Esophagus muscularis mucosa (tissue), 3 donors: ENCODE measurements around the gene CAP2.

Experiments used
- EP300 ChIP-seq: sonication (generic); formaldehyde crosslinking; IDR thresholded peaks from one replicate; pipeline ENCODE4 v1.6.1; 2017; ENCODE audit warnings: antibody characterized with exemption
- POLR2AphosphoS5 ChIP-seq, 2 donors: sonication (generic); formaldehyde crosslinking; IDR thresholded peaks; one replicate each; pipeline ENCODE4 v1.6.1; 2017; ENCODE audit warnings: antibody characterized with exemption in 2 of 2

DNA sequence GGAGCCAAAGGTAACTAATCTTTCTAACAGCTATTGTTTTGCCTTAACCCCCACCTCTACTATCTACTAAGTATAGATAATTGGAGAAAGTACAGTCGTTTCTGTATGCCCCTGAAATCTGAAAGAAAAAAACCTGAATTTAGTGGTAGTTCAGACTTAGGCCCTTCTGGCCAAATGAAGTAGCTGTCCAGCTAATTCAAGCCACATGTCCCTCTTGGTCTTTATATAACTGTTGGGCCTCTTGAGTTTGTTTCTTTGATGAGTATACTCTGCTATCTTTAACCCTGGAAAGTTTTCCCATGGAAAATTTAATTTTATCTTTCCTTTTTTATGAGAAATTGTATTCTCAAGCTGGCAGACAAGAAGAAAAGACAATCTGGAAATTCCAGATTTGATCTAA is 133.7 kb downstream of the CAP2 start:
- TF ChIP-seq POLR2AphosphoS5 (IDR thresholded peaks at IDR 0.05) (no peak), EP300 (no peak)
